B cell (primary cell): ENCODE measurements around the gene CHD5.

Experiments
- EZH2 ChIP-seq: IDR thresholded peaks from 2 replicates; pipeline ENCODE4 v1.6.1; 2012; ENCODE audit warnings: borderline replicate concordance, low read depth, mild to moderate bottlenecking, moderate library complexity, low read length; ENCODE audit not compliant: insufficient read depth, poor library complexity, severe bottlenecking
- TF ChIP-seq, protein P1 (sequence below): fragments of 200-600 bp; IDR thresholded peaks from one replicate; pipeline ENCODE4 v1.8.0; 2022; ENCODE audit warnings: antibody characterized with exemption, mild to moderate bottlenecking

- TF ChIP-seq EZH2 = no peak
- TF ChIP-seq, protein P1, sequence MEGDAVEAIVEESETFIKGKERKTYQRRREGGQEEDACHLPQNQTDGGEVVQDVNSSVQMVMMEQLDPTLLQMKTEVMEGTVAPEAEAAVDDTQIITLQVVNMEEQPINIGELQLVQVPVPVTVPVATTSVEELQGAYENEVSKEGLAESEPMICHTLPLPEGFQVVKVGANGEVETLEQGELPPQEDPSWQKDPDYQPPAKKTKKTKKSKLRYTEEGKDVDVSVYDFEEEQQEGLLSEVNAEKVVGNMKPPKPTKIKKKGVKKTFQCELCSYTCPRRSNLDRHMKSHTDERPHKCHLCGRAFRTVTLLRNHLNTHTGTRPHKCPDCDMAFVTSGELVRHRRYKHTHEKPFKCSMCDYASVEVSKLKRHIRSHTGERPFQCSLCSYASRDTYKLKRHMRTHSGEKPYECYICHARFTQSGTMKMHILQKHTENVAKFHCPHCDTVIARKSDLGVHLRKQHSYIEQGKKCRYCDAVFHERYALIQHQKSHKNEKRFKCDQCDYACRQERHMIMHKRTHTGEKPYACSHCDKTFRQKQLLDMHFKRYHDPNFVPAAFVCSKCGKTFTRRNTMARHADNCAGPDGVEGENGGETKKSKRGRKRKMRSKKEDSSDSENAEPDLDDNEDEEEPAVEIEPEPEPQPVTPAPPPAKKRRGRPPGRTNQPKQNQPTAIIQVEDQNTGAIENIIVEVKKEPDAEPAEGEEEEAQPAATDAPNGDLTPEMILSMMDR = no peak
Measured at GRCh38 chr1:6088956-6089355, 91.2 kb downstream of the CHD5 start.
